Measurements from ENCODE around the gene SETD2.

DNA sequence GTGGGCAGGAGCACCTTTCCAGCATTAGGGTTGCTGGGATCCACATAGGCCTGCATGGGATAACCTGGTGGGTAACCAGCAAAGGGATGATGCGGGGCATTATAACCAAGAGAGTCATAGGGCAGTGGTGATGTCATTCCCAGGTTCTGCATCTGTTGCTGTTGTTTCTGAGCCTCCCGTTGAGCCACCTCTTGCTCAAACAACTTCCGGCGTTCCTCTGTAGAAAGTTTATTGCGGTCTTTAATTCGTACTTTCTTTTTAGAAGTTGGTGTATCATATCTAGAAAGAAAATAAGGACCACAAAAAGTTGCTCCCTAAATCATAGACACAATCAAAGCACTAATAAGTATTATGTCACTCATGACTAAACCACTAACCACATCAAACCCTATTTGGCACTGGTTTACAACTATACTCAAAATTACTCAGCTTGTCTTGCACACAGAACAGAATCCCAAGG, 106.7 kb downstream of the SETD2 start:
- TF ChIP-seq CTCF (IDR thresholded peaks at IDR 0.05; ENCODE audit: poor library complexity) (no peak), EZH2 (IDR thresholded peaks at IDR 0.05; ENCODE audit: borderline replicate concordance) (no peak)
